ENCODE measurements around the gene IGSF3. TPM values are rescaled to one million over a fixed set of nuclear protein-coding genes. Genes with fewer than 3 reads are reported as not detected.
"Not testable (repeated sequence)": the region's sequence is repeated elsewhere in the genome, so short reads cannot be mapped to it uniquely, and the experiment has no call there.

The IGSF3 gene
- total RNA-seq, 1 donor from 2014 or later: 28.4 TPM

DNA sequence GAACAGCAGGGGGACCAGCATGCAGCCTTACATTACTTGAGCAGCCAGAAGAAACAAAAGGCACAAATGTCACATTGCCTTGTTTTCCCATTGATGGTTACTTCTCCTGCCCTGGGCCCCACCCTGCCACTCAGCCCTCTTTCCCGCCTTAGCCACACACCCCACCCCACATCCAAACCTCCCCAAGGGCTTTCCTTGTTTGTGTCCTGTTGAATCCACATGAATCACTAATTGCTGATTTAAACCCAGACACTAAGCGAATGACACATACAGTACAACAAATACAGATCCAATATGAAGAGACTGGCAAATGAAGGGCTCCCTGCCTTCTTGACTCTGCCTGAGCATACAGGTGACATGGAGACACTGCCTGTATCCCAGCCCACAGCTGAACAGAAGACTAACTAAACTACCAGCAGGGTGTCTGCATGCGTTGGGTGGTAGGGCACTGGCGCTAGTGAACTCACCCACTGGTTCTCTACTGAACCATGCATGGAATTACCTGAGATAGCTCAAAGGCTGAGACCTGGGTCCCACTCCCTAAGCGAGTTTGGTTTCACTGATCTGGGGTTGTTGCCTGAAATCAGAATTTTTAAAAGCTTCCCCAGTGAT is 3.1 kb downstream of the IGSF3 start:
- DNase-seq (ENCODE audit: low read depth in 2 of 2): no peak

GRCh38 chr1:116663821-116664220 is 3.7 kb downstream of the IGSF3 start:
- no peak for DNase-seq (ENCODE audit: low read depth in 2 of 2)

DNA sequence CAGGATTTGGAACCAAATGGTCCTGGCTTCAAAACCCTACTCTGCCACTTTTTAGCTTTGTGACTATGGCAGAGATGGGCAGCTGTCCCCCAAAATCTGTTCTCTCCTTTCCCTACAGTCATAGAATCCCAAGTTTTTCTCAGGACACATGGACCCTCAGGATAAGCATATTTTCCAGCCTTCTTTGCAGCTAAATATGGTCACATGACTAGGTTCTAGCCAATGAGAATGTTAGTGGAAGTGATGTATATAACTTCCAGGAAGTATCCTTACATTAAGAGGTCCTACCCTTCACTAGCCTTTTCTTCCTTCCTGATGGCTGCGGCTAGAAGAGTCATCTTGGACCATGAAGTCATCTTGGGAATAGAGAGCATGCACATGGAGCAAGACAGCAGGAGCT is 5.9 kb downstream of the IGSF3 start:
- DNase-seq (ENCODE audit: low read depth in 2 of 2): no peak

DNA sequence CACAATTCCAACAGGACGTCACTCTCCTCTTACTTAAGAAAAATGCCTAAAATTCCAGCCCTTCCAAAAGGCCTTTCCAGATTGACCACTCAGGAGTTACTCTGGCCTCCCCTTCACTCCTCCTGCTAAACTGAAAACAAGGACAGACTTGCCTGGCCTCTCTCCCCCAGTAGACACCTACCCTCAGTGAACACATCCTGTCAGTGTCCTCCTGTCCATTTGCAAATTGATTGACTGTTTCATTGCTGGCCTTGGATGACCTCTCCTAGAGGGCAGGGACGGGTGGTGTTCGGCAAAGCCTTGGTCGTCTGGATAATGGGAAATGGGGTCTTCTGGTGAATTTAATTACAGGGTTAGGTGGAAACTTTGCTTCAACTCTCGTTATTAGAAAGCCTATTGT is 8.9 kb downstream of the IGSF3 start:
- DNase-seq (ENCODE audit: low read depth in 2 of 2): not testable (repeated sequence)

- DNase-seq (ENCODE audit: low read depth in 2 of 2): not testable (repeated sequence)
Measured at GRCh38 chr1:116657836-116658235, 9.7 kb downstream of the IGSF3 start.

DNA sequence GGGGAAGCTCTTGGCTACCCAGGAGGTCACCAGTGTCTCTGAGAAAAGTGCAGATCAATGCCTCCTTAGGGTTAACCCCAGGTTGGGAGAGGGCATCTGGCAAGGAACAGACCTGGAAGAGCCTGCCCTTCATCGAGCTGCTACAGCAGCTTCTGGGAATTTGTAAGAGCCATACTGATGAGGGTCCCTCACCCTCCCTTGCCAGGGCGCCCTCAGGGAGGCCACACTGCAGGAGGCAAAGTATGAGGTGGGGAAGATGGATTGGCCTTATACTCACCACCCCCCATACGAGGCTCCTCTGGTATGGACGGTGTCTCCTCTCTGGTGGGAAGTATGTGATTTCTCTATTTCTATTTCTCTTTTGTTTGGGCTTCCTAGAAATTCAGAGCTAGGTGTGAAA is 13.2 kb downstream of the IGSF3 start:
- no peak for DNase-seq (ENCODE audit: low read depth in 2 of 2)

DNA sequence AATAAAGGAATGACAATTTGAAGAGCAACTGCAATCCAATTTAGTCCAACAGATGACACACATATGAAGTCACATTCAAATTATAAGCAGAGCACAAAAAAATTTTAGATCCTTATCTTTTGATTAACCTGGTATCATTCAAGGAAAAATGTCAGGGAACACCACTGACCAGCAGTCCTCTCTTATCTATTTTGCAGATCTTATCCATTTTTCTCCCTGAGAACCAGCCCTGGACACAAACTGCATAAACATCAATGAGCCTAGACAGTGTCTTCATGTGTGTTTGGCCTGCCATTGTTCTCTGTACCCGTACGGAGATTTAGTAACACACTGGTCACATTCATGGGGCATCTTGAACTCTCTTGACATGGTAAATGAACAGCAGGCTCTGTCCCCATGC is 14.9 kb downstream of the IGSF3 start:
- DNase-seq (ENCODE audit: low read depth in 2 of 2): not testable (repeated sequence)

DNA sequence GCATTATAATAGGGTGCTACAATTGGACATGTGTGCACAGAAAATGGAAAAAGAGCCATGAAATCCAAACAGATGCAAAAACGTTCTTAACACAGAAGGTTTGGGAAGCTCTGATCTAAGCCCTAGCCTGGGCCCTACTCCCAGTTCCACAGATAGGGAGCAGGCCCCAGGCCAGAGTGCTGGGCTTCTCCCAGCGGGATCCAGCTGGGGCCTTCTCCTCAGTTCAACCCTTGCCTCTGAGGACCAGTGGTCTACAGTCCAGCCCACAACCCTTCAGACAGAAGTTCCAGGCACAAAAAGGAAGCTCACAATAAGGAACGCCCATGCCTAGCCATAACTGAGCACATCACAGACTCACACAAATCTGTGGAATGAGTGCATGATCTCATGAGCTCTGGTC is 16.8 kb downstream of the IGSF3 start:
- not testable (repeated sequence) for DNase-seq (ENCODE audit: low read depth in 2 of 2)

DNA sequence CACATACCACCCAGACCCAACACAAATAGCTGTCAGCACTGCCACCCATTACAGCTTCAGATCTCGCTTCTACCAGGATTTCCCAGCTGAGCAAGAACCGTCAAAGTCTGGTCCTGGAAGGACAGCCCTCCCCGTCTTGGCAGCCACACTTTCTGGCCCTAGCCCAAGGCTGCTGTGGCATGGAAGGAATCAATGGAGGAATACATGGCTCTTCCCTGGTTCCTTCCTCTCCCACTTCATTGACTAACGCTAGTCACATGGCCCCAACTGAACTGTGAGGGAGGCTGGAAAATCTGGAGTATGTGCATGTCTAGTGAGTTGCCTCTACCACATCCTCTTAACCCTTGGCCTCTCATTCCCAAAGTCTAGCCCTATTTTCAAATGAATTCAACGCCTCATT is 18.5 kb downstream of the IGSF3 start:
- not testable (repeated sequence) for DNase-seq (ENCODE audit: low read depth in 2 of 2)

GRCh38 chr1:116648325-116648724 is 19.2 kb downstream of the IGSF3 start:
- DNase-seq (ENCODE audit: low read depth in 2 of 2): peak; percentile 2 to 55

- not testable (repeated sequence) for DNase-seq (ENCODE audit: low read depth in 2 of 2)
Measured at GRCh38 chr1:116647186-116647585, 20.3 kb downstream of the IGSF3 start.

DNA sequence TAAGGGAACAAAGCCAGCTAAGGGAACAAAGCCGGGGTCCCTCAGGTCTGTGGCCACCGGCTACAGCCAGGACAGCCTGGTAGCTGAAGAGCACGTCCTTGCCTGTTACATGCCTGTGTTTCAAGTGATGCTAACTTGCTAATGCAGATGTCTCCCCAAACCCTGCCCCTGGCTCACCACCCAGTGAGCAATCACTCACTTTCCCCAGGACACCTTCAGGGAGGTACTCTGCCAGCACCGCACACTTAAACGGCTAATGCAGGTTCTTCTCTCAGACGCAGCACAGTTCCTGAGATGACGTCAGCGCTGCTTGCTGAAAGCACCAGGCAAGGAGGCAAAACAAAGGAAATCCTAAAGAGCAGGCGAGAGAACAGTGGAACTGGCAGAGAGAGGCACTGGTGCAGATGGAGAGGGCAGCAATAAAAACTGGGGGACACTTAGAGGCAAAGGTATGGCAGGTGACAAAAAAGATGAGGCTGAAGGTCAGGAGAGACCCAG is 20.8 kb downstream of the IGSF3 start:
- DNase-seq (ENCODE audit: low read depth in 2 of 2): peak in 1 of 2 donors; percentile 29

- peak in 1 of 2 donors; percentile 15 for DNase-seq (ENCODE audit: low read depth in 2 of 2)
Measured at GRCh38 chr1:116645802-116646672, 21.5 kb downstream of the IGSF3 start.

DNA sequence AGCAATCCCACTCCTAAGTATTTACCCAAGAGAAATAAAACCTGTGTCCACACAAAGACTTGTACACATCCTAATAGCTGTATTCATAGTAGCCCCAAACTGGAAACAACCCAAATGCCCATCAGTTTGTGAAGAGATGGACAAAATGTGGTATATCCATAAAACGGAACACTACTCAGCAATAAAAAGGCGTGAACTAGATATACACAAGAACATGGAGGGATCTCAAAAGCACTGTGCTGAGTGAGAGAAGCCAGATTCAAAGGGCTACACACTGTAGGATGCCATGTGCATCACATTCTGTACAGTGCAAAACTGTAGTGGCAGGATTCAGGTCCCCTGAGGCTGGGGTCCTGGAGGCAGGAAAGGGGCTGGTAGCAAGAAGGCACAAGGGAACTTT is 22.5 kb downstream of the IGSF3 start:
- DNase-seq (ENCODE audit: low read depth in 2 of 2): not testable (repeated sequence)

DNA sequence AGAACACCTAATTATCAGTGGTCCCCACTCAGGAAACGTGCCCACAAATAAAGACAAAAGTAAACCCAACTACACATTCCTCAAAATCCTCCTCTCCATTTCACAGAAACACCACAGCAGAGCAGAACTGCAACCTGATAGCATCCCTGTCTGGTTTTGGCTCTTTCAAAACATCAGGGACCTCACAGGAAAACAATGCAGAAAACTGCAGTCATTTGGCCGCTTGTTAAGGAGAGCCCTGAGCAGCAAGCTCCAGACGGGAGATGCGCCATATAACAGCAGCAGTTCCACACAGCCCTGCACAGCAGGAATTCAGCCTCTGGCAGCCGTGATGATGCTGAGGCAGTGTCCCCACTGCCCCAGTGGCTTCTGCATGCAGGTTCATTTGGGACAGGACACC is 23.4 kb downstream of the IGSF3 start:
- not testable (repeated sequence) for DNase-seq (ENCODE audit: low read depth in 2 of 2)

DNA sequence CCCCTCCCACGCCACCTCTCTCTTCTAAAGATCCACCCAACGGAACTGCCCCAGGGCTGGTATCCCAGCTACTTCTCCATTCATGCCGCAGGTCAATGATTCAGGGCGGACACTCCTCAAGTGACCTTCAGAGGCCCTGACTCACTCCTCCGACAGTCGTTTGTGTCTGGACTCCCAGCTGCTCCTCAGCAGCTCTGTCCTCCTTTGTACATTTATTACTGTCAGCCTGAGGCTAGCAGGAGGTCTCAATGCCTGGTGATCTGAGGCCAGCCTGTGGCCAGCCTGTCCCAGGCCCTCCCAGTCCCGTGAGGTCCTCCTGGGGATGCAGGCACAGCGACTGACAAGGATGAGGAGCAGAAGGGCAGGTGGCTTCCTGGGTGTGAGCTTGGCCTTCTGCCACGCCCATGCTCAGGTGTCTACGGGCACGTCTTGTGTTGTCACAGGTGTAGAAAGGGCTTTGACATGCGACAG is 24.2 kb downstream of the IGSF3 start:
- not testable (repeated sequence) for DNase-seq (ENCODE audit: low read depth in 2 of 2)

DNA sequence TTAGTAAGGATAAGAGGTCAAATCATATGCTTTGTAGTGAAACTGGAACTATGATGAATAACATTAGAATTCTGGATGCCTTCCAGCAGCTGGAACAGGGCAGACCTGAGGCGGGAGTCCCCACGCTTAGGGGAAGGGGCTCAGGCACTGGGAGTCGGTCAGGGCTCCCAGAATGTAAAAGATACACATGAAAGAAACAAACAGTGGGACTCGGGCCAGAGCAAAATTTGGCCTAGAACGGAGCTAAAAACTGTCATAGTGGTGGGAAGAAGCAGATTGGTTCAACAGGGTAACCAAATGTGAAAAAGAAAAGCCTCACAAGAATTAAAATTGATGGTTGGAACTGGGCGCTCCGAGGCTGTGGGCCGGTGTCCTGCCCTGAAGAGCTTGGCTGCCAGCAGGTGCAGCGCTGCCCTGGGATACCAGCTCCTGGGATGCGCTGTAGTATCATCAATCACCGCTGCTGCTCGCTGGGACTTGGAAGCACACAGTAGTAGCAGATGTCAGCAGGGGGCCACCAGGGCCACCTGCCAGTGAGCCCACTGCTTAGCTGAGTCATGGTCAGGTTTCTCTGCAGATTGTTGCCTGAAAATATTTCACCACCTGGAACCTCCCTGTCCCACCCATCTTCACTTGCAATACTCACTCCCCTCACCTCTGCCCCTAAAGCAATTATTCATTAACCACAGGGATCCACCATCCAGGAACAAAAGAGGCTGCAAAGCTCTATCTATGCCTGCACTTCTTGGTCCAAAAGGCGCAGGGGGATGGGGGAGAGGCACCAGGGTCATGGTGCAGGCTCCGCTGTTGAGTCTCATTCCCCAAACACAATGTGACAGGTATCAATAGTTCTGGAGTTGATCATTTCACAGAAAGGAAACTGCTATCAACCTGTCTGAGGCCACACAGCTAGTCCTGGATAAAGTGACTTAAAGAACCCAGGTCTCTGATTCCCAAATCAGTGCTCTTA is 24.9 kb downstream of the IGSF3 start:
- DNase-seq (ENCODE audit: low read depth in 2 of 2): not testable (repeated sequence)

- DNase-seq (ENCODE audit: low read depth in 2 of 2): not testable (repeated sequence)
Measured at GRCh38 chr1:116637583-116637982, 29.9 kb downstream of the IGSF3 start.

DNA sequence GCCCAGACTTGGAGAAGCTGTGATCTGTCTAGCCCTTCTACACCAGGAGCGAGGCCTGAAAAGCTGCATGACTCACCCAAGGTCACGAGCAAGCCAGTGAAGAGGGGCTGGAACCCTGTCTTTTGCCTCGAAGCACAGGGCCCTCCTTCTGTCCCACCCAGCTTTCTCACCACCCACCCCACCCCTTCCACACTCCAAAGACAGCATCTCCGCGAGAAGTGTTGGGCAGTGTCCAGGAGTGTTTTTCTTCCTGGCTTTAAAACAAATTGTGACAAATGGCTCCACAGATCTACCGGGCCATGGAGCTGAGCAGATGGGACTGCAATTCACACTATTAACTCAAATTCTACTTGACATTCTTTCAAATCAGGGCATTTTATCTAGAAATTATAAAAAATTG is 30.9 kb downstream of the IGSF3 start:
- not testable (repeated sequence) for DNase-seq (ENCODE audit: low read depth in 2 of 2)

GRCh38 chr1:116634386-116634785 is 33.1 kb downstream of the IGSF3 start:
- DNase-seq (ENCODE audit: low read depth in 2 of 2): not testable (repeated sequence)
